Thyroid gland (tissue), 4 donors: Measurements from ENCODE around the gene CNTN1. TPM values are rescaled to one million over a fixed set of nuclear protein-coding genes. Genes with fewer than 3 reads are reported as not detected.

Experiments used
- DNase-seq, 2 donors: peaks; one replicate each; pipeline ENCODE4 v3.0.0-alpha.2; 2019
- H3K27ac ChIP-seq, 3 donors: fragments of 200-600 bp; sonication (generic); 1 replicate in 2 of 3; 2 replicates in 1 of 3; pipeline ENCODE4 v1.5.1; 2016 to 2019; ENCODE audit warnings: mild to moderate bottlenecking in 1 of 3, moderate library complexity in 1 of 3
- H3K27me3 ChIP-seq: fragments of 200-600 bp; sonication (generic); one replicate; pipeline ENCODE4 v1.5.1; 2019
- H3K36me3 ChIP-seq, 2 donors: fragments of 200-600 bp; sonication (generic); one replicate each; pipeline ENCODE4 v1.5.1; 2016 to 2019
- H3K4me1 ChIP-seq, 2 donors: fragments of 200-600 bp; sonication (generic); one replicate each; pipeline ENCODE4 v1.5.1; 2017 to 2019
- H3K4me3 ChIP-seq, 3 donors: fragments of 200-600 bp; sonication (generic); replicated peaks in 1 of 3; 1 replicate in 2 of 3; 2 replicates in 1 of 3; pipeline ENCODE4 v1.5.1; 2016; ENCODE audit warnings: mild to moderate bottlenecking in 1 of 3
- H3K9me3 ChIP-seq: fragments of 200-600 bp; sonication (generic); one replicate; pipeline ENCODE4 v1.5.1; 2017
- CTCF ChIP-seq, 6 experiments: fragments of 200-600 bp in 3 of 6; fragments of 450-650 bp in 3 of 6; sonication (generic) in 3 of 6; IDR thresholded peaks; one replicate each; pipeline ENCODE4 v1.5.1; 2016 to 2019; ENCODE audit warnings: antibody characterized with exemption in 6 of 6, mild to moderate bottlenecking in 2 of 6, inconsistent platforms in 1 of 6, moderate library complexity in 1 of 6
- POLR2A ChIP-seq, 2 donors: fragments of 450-650 bp; IDR thresholded peaks; one replicate each; pipeline ENCODE4 v1.6.1; 2017; ENCODE audit warnings: antibody characterized with exemption in 2 of 2, mild to moderate bottlenecking in 2 of 2, moderate library complexity in 1 of 2
- WGBS, 2 donors: methylation state at CpG; one replicate each; pipeline ENCODE4 v1.1.5; 2017; 5-methylcytosine and 5-hydroxymethylcytosine counted together
- intact Hi-C: fragments of 100-400 bp; cut with DNase I; formaldehyde crosslinking; loops from one replicate; pipeline ENCODE4 v1.15.1; 2023
- total RNA-seq, 4 donors: library from RNA; depleted of rRNA; stranded (reverse); fragments of >200 nt; gene quantifications; one replicate each; pipeline ENCODE4 v1.2.3, GENCODE V29; 2016

The CNTN1 gene
- total RNA-seq, 4 donors from 2014 or later: 1.9 to 2.7 (median 2.0) TPM

GRCh38 chr12:41089438-41089837, 397.2 kb downstream of the CNTN1 start:
- 81 to 84% methylated on average over 2 of the region's 2 CpGs for WGBS, 2 donors

DNA sequence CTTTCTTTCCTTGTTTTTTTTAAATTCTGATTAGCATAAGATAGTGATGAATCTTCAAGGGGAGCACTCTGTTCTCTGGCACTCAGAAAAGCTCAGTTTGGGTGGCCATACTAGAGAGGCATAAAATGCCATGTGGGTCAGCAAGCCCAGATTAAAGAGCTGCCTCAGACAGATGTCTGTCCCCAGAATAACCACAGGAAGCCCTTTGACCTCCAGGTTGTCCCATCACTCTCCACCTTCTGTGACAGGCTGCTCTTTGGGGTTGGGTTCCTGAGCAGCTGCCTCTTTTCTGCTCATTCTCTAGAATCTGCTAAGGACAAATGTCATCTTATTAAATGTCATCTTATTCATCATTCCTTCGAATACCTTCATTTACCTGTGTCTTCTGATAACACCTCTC, 399.9 kb downstream of the CNTN1 start:
- TF ChIP-seq CTCF (IDR thresholded peaks at IDR 0.05) (no peak), POLR2A (IDR thresholded peaks at IDR 0.05) (no peak)
- 84 to 85% methylated on average over 1 of the region's 1 CpG for WGBS, 2 donors
- H3K9me3 ChIP-seq: no peaks in the 10 kb centered on the region

More at GRCh38 chr12:41089438-41089837, 397.2 kb downstream of the CNTN1 start:
- H3K27ac ChIP-seq: no peak overlapping the region
- TF ChIP-seq POLR2A (IDR thresholded peaks at IDR 0.05) (no peak), CTCF (IDR thresholded peaks at IDR 0.05) (no peak)
- no peaks in the 10 kb centered on the region for H3K9me3 ChIP-seq
- intact Hi-C loops: no loop called here
- H3K4me3 ChIP-seq: no peak overlapping the region
- H3K4me1 ChIP-seq: no peaks in the 10 kb centered on the region
- no peaks in the 10 kb centered on the region for H3K27me3 ChIP-seq
- H3K36me3 ChIP-seq: no peaks in the 10 kb centered on the region
- DNase-seq: no peak

DNA sequence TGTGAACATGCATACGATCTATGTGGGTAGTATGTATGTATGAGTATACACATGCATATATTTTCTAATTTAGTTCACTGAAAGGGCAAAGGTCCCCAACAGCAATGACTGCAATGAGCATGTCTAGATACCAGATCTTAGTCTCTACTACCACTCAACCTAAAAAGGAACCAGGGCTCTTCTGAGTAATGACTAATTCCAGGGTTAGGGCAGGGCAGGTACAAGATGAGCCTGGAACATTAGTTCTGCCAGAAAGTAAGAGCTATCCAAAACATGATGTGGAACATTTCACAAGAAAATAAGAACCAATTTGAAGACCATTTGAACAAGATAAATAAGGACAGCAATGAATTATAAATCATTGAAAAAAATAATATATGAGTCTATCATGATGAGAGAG, 404.6 kb downstream of the CNTN1 start:
- intact Hi-C loops: no loop called here
- no peak for TF ChIP-seq CTCF (IDR thresholded peaks at IDR 0.05)
- no peak for TF ChIP-seq POLR2A (IDR thresholded peaks at IDR 0.05)
- no peaks in the 10 kb centered on the region for H3K4me1 ChIP-seq
- DNase-seq: no peak
- 91 to 95% methylated on average over 1 of the region's 1 CpG for WGBS, 2 donors
- no peak overlapping the region for H3K27ac ChIP-seq
- no peaks in the 10 kb centered on the region for H3K9me3 ChIP-seq
- H3K36me3 ChIP-seq: no peaks in the 10 kb centered on the region
- H3K4me3 ChIP-seq: no peak overlapping the region
- H3K27me3 ChIP-seq: no peaks in the 10 kb centered on the region

More for the DNA sequence above, 399.9 kb downstream of the CNTN1 start:
- no peaks in the 10 kb centered on the region for H3K36me3 ChIP-seq
- intact Hi-C loops: no loop called here
- no peak overlapping the region for H3K4me3 ChIP-seq
- no peaks in the 10 kb centered on the region for H3K4me1 ChIP-seq
- no peaks in the 10 kb centered on the region for H3K27me3 ChIP-seq
- DNase-seq: no peak
- no peak overlapping the region for H3K27ac ChIP-seq

GRCh38 chr12:41100572-41100971, 408.3 kb downstream of the CNTN1 start:
- Histone ChIP-seq H3K9me3 (no peaks in the 10 kb centered on the region), H3K27ac (no peak overlapping the region), H3K4me1 (no peaks in the 10 kb centered on the region), H3K36me3 (no peaks in the 10 kb centered on the region), H3K4me3 (no peak overlapping the region), H3K27me3 (no peaks in the 10 kb centered on the region)
- 35 to 57% methylated on average over 1 of the region's 1 CpG for WGBS, 2 donors
- intact Hi-C loops: no loop called here
- no peak for TF ChIP-seq POLR2A (IDR thresholded peaks at IDR 0.05)
- no peak for TF ChIP-seq CTCF (IDR thresholded peaks at IDR 0.05)
- DNase-seq: no peak

DNA sequence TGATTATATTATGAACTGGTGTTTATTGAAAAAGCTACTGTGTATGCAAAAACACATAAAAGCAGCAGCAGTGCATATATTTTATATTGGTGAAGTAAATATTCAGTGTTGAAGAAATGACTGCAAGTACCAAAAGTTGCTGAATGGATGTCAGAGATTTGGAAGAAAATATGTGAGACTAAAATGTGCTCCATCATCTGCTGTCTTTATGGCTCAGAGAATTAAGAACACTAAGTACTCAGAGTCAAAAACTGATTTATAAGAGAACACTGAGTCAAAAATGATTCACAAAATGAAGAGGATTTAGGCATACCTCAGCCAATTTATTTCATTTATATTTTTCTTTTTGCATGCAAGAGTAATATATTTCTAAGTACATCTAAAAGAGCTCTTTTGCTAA, 409.6 kb downstream of the CNTN1 start:
- DNase-seq: no peak
- H3K27me3 ChIP-seq: no peaks in the 10 kb centered on the region
- no peak overlapping the region for H3K27ac ChIP-seq
- H3K4me3 ChIP-seq: no peak overlapping the region
- no peaks in the 10 kb centered on the region for H3K4me1 ChIP-seq
- H3K9me3 ChIP-seq: no peaks in the 10 kb centered on the region
- TF ChIP-seq POLR2A (IDR thresholded peaks at IDR 0.05): no peak
- TF ChIP-seq CTCF (IDR thresholded peaks at IDR 0.05): no peak
- intact Hi-C loops: no loop called here
- no peaks in the 10 kb centered on the region for H3K36me3 ChIP-seq
